Measurements from ENCODE around the gene NBEA. TPM values are rescaled to one million over a fixed set of nuclear protein-coding genes. Genes with fewer than 3 reads are reported as not detected.
"Not testable (repeated sequence)": the region's sequence is repeated elsewhere in the genome, so short reads cannot be mapped to it uniquely, and the experiment has no call there.

Gene NBEA
- total RNA-seq, 1 experiment from 2014 or later = 3.3 TPM

GRCh38 chr13:35675651-35676050 lies 733.6 kb downstream of the NBEA start:
- intact Hi-C loops (cut with micrococcal nuclease; ENCODE audit: unreplicated experiment) (no loop called here), in situ Hi-C loops (cut with HindIII; ENCODE audit: low pct_unique_long_range_greater_than_20kb, low sequenced_read_pairs) (no loop called here)
- no peak overlapping the region for H3K27ac ChIP-seq (ENCODE audit: low read length)
- no peaks in the 10 kb centered on the region for H3K4me1 ChIP-seq (ENCODE audit: control insufficient read depth, insufficient read depth, low read length)
- CTCF ChIA-PET = no interaction called here
- BruUV-seq (replicated peaks) = no TSS peak
- ATAC-seq (no peak), DNase-seq (ENCODE audit: low read depth, low spot score) (no peak)
- no peak overlapping the region for H3K4me3 ChIP-seq (ENCODE audit: low read depth in 2 of 2, low read length in 2 of 2)
- TF ChIP-seq, protein P1, sequence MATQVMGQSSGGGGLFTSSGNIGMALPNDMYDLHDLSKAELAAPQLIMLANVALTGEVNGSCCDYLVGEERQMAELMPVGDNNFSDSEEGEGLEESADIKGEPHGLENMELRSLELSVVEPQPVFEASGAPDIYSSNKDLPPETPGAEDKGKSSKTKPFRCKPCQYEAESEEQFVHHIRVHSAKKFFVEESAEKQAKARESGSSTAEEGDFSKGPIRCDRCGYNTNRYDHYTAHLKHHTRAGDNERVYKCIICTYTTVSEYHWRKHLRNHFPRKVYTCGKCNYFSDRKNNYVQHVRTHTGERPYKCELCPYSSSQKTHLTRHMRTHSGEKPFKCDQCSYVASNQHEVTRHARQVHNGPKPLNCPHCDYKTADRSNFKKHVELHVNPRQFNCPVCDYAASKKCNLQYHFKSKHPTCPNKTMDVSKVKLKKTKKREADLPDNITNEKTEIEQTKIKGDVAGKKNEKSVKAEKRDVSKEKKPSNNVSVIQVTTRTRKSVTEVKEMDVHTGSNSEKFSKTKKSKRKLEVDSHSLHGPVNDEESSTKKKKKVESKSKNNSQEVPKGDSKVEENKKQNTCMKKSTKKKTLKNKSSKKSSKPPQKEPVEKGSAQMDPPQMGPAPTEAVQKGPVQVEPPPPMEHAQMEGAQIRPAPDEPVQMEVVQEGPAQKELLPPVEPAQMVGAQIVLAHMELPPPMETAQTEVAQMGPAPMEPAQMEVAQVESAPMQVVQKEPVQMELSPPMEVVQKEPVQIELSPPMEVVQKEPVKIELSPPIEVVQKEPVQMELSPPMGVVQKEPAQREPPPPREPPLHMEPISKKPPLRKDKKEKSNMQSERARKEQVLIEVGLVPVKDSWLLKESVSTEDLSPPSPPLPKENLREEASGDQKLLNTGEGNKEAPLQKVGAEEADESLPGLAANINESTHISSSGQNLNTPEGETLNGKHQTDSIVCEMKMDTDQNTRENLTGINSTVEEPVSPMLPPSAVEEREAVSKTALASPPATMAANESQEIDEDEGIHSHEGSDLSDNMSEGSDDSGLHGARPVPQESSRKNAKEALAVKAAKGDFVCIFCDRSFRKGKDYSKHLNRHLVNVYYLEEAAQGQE (IDR thresholded peaks at IDR 0.05; ENCODE audit: insufficient read depth in 1 of 2, low read depth in 2 of 2, low read length in 1 of 2) = no peak
- TF ChIP-seq TCF7L2 (IDR thresholded peaks at IDR 0.05; ENCODE audit: low read depth, low read length) (no peak), POLR2AphosphoS5 (IDR thresholded peaks at IDR 0.05; ENCODE audit: low read depth, low read length) (no peak), CTCF (IDR thresholded peaks at IDR 0.05) (no peak), SIN3A (IDR thresholded peaks at IDR 0.05; ENCODE audit: borderline replicate concordance, insufficient read depth, low read depth, low read length) (no peak)
- POLR2A ChIA-PET = no interaction called here
- H3K27me3 ChIP-seq (ENCODE audit: control insufficient read depth, insufficient read depth, low read length) = no peaks in the 10 kb centered on the region
- no peaks in the 10 kb centered on the region for H3K36me3 ChIP-seq (ENCODE audit: control insufficient read depth, insufficient read depth, low read length)
- H3K9me3 ChIP-seq (ENCODE audit: control insufficient read depth, insufficient read depth, low read depth, low read length) = no peaks in the 10 kb centered on the region

- POLR2A ChIA-PET; H3K4me1 ChIP-seq (ENCODE audit: control insufficient read depth, insufficient read depth, low read length); BruUV-seq (replicated peaks); H3K4me3 ChIP-seq (ENCODE audit: low read depth in 2 of 2, low read length in 2 of 2); H3K9me3 ChIP-seq (ENCODE audit: control insufficient read depth, insufficient read depth, low read depth, low read length); H3K27me3 ChIP-seq (ENCODE audit: control insufficient read depth, insufficient read depth, low read length); ATAC-seq; DNase-seq (ENCODE audit: low read depth, low spot score); H3K36me3 ChIP-seq (ENCODE audit: control insufficient read depth, insufficient read depth, low read length); H3K27ac ChIP-seq (ENCODE audit: low read length); in situ Hi-C loops (cut with HindIII; ENCODE audit: low pct_unique_long_range_greater_than_20kb, low sequenced_read_pairs); intact Hi-C loops (cut with micrococcal nuclease; ENCODE audit: unreplicated experiment): not testable (repeated sequence)
- CTCF ChIA-PET = interaction anchor here (0.7 kb wide), 1 partner anchor 61 kb away, joined by 6 read pairs; no protein-coding TSS in a partner anchor
Measured at GRCh38 chr13:35677863-35678262, 735.8 kb downstream of the NBEA start.

DNA sequence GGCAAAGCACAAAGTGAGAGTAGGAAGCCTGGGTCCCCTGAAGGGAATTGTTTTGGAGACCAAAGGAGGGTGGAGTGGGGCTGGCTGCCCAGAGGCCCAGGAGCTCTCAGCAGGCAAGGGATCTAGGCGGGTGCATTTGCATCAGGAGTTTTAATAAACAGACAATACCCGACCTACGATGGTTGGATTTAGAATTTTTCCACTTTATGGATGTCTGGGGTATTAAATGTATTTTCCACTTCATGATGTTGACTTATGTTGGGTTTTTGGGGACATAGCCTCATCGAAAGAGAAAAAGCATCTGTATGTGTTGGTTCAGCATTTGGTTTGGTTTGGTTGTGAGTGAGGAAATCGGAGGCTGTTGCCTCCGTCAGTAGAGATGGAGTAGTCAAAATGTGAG lies 739.6 kb downstream of the NBEA start:
- DNase-seq (ENCODE audit: low read depth, low spot score) (no peak), ATAC-seq (no peak)
- in situ Hi-C loops (cut with HindIII; ENCODE audit: low pct_unique_long_range_greater_than_20kb, low sequenced_read_pairs) (no loop called here), intact Hi-C loops (cut with micrococcal nuclease; ENCODE audit: unreplicated experiment) (no loop called here)
- POLR2A ChIA-PET = no interaction called here
- Histone ChIP-seq H3K4me1 (ENCODE audit: control insufficient read depth, insufficient read depth, low read length) (no peaks in the 10 kb centered on the region), H3K27ac (ENCODE audit: low read length) (no peak overlapping the region), H3K9me3 (ENCODE audit: control insufficient read depth, insufficient read depth, low read depth, low read length) (no peaks in the 10 kb centered on the region), H3K36me3 (ENCODE audit: control insufficient read depth, insufficient read depth, low read length) (no peaks in the 10 kb centered on the region), H3K27me3 (ENCODE audit: control insufficient read depth, insufficient read depth, low read length) (no peaks in the 10 kb centered on the region), H3K4me3 (ENCODE audit: low read depth in 2 of 2, low read length in 2 of 2) (no peak overlapping the region)
- no TSS peak for BruUV-seq (replicated peaks)
- CTCF ChIA-PET = no interaction called here
- TF ChIP-seq TCF7L2 (IDR thresholded peaks at IDR 0.05; ENCODE audit: low read depth, low read length) (no peak), POLR2AphosphoS5 (IDR thresholded peaks at IDR 0.05; ENCODE audit: low read depth, low read length) (no peak), CTCF (IDR thresholded peaks at IDR 0.05) (no peak), SIN3A (IDR thresholded peaks at IDR 0.05; ENCODE audit: borderline replicate concordance, insufficient read depth, low read depth, low read length) (no peak)
- TF ChIP-seq, protein P1 (IDR thresholded peaks at IDR 0.05; ENCODE audit: insufficient read depth in 1 of 2, low read depth in 2 of 2, low read length in 1 of 2) = no peak
